ENCODE results near the gene NLRP12.
"Not testable (repeated sequence)": the region's sequence is repeated elsewhere in the genome, so short reads cannot be mapped to it uniquely, and the experiment has no call there.

NLRP12 gene

GRCh38 chr19:53828531-53828930 lies 4.4 kb upstream of the NLRP12 start:
- no peak for DNase-seq

GRCh38 chr19:53826876-53827275 lies 2.8 kb upstream of the NLRP12 start:
- DNase-seq: no peak

- DNase-seq: no peak
Observed at GRCh38 chr19:53823380-53824120, 564 bp downstream of the NLRP12 start.

- no peak for DNase-seq
Observed at GRCh38 chr19:53819861-53820260, 4.3 kb downstream of the NLRP12 start.

GRCh38 chr19:53818756-53819155 lies 5.4 kb downstream of the NLRP12 start:
- no peak for DNase-seq

GRCh38 chr19:53813996-53814395 lies 10.1 kb downstream of the NLRP12 start:
- peak; percentile 70 for DNase-seq

- no peak for DNase-seq
Observed at GRCh38 chr19:53812335-53812734, 11.8 kb downstream of the NLRP12 start.

- DNase-seq: no peak
Observed at GRCh38 chr19:53810891-53811290, 13.2 kb downstream of the NLRP12 start.

GRCh38 chr19:53810187-53810546 lies 13.9 kb downstream of the NLRP12 start:
- no peak for DNase-seq

GRCh38 chr19:53809518-53810186 lies 14.5 kb downstream of the NLRP12 start:
- DNase-seq: no peak

- DNase-seq: peak; percentile 53
Observed at GRCh38 chr19:53808710-53809125, 15.4 kb downstream of the NLRP12 start.

GRCh38 chr19:53801257-53801656 lies 22.9 kb downstream of the NLRP12 start:
- DNase-seq: no peak

- DNase-seq: no peak
Observed at GRCh38 chr19:53795019-53795418, 29.1 kb downstream of the NLRP12 start.

- DNase-seq: peak; percentile 90
Observed at GRCh38 chr19:53792721-53793433, 31.2 kb downstream of the NLRP12 start.

- DNase-seq: no peak
Observed at GRCh38 chr19:53789708-53790678, 34.1 kb downstream of the NLRP12 start.

- DNase-seq: no peak
Observed at GRCh38 chr19:53787266-53787665, 36.8 kb downstream of the NLRP12 start.

- no peak for DNase-seq
Observed at GRCh38 chr19:53786744-53787143, 37.4 kb downstream of the NLRP12 start.

- DNase-seq: no peak
Observed at GRCh38 chr19:53785196-53785889, 38.8 kb downstream of the NLRP12 start.

- no peak for DNase-seq
Observed at GRCh38 chr19:53782698-53783097, 41.4 kb downstream of the NLRP12 start.

- DNase-seq: not testable (repeated sequence)
Observed at GRCh38 chr19:53781332-53781731, 42.8 kb downstream of the NLRP12 start.

- no peak for DNase-seq
Observed at GRCh38 chr19:53780506-53780905, 43.6 kb downstream of the NLRP12 start.

- no peak for DNase-seq
Observed at GRCh38 chr19:53775524-53775923, 48.6 kb downstream of the NLRP12 start.

All from EL (cell line).